Measurements from ENCODE around the gene OR10H1.
A peak's percentile ranks its signal among the peaks of the same experiment; 100 is the strongest.
"Not testable (repeated sequence)": the region's sequence is repeated elsewhere in the genome, so short reads cannot be mapped to it uniquely, and the experiment has no call there.

OR10H1 gene

GRCh38 chr19:15828611-15829305 is 13.3 kb upstream of the OR10H1 start:
- DNase-seq: not testable (repeated sequence)

- DNase-seq: no peak
These were observed 12.7 kb upstream of the OR10H1 start for GRCh38 chr19:15828121-15828610.

GRCh38 chr19:15825753-15826152 is 10.3 kb upstream of the OR10H1 start:
- DNase-seq: no peak

- no peak for DNase-seq
These were observed 5.2 kb upstream of the OR10H1 start for GRCh38 chr19:15820646-15821045.

GRCh38 chr19:15813916-15814315 is 1.5 kb downstream of the OR10H1 start:
- DNase-seq: no peak

GRCh38 chr19:15812060-15812722 is 3.3 kb downstream of the OR10H1 start:
- peak in 1 of 2 experiments; percentile 12 for DNase-seq

GRCh38 chr19:15811476-15811875 is 4.0 kb downstream of the OR10H1 start:
- no peak for DNase-seq

GRCh38 chr19:15810335-15810734 is 5.1 kb downstream of the OR10H1 start:
- no peak for DNase-seq

GRCh38 chr19:15794279-15794678 is 21.2 kb downstream of the OR10H1 start:
- not testable (repeated sequence) for DNase-seq

- DNase-seq: no peak
These were observed 25.4 kb downstream of the OR10H1 start for GRCh38 chr19:15790096-15790495.

GRCh38 chr19:15788594-15789270 is 26.7 kb downstream of the OR10H1 start:
- DNase-seq: no peak

- DNase-seq: no peak
These were observed 27.8 kb downstream of the OR10H1 start, which contains the start of gene OR10H5 for GRCh38 chr19:15787611-15788155. TSS of gene OR10H5 (plus strand) at chr19:15787661. CDS start at chr19:15794049, 6,388 bp downstream.

- not testable (repeated sequence) for DNase-seq
These were observed 32.6 kb downstream of the OR10H1 start for GRCh38 chr19:15782896-15783295.

GRCh38 chr19:15782211-15782610 is 33.3 kb downstream of the OR10H1 start:
- DNase-seq: no peak

- DNase-seq: no peak
These were observed 33.8 kb downstream of the OR10H1 start for GRCh38 chr19:15781661-15782060.

- no peak for DNase-seq
These were observed 34.6 kb downstream of the OR10H1 start for GRCh38 chr19:15780610-15781418.

GRCh38 chr19:15779756-15780476 is 35.5 kb downstream of the OR10H1 start:
- no peak for DNase-seq

- no peak for DNase-seq
These were observed 38.2 kb downstream of the OR10H1 start for GRCh38 chr19:15776991-15777970.

GRCh38 chr19:15776264-15776663 is 39.2 kb downstream of the OR10H1 start:
- DNase-seq: no peak

GRCh38 chr19:15775249-15775648 is 40.2 kb downstream of the OR10H1 start:
- DNase-seq: no peak

Measured in SW 1271 (cell line).